Subcutaneous adipose tissue (tissue), 4 donors: ENCODE results near the gene VASH1. TPM values are rescaled to one million over a fixed set of nuclear protein-coding genes. Genes with fewer than 3 reads are reported as not detected.

ENCODE experiments used
- CTCF ChIP-seq: fragments of 450-650 bp; IDR thresholded peaks from one replicate; pipeline ENCODE4 v1.5.1; 2016; ENCODE audit warnings: low read depth, mild to moderate bottlenecking, control low read depth, antibody characterized with exemption, moderate library complexity
- total RNA-seq, 4 donors: library from RNA; depleted of rRNA; stranded (reverse); fragments of >200 nt; gene quantifications; one replicate each; pipeline ENCODE4 v1.1.0, GENCODE V29; 2016

Gene VASH1
- total RNA-seq, 4 donors from 2014 or later: 2.4 to 11.4 (median 8.5) TPM

GRCh38 chr14:76770521-76771436, 9.5 kb downstream of the VASH1 start:
- no peak for TF ChIP-seq CTCF

- TF ChIP-seq CTCF: no peak
Observed at GRCh38 chr14:76771437-76771980, 10.2 kb downstream of the VASH1 start.

GRCh38 chr14:76772300-76773187, 11.3 kb downstream of the VASH1 start:
- no peak for TF ChIP-seq CTCF

- TF ChIP-seq CTCF: no peak
Observed at GRCh38 chr14:76773188-76773885, 12.1 kb downstream of the VASH1 start.

GRCh38 chr14:76773956-76774820, 12.9 kb downstream of the VASH1 start:
- TF ChIP-seq CTCF: no peak

- TF ChIP-seq CTCF: no peak
Observed at GRCh38 chr14:76774821-76775694, 13.8 kb downstream of the VASH1 start.
